ENCODE data around the gene PRPS1L1. TPM values are rescaled to one million over a fixed set of nuclear protein-coding genes. Genes with fewer than 3 reads are reported as not detected.

PRPS1L1 gene
- polyA plus RNA-seq, 3 donors, result not detected

GRCh38 chr7:18053941-18054340 is 26.3 kb upstream of the PRPS1L1 start:
- no CpG with 5 or more reads among the region's 2 CpGs for whole genome bisulfite sequencing (ENCODE audit: insufficient coverage)

GRCh38 chr7:18053177-18053928 is 25.7 kb upstream of the PRPS1L1 start:
- H3K36me3 Mint-ChIP-seq, result no peaks in the 10 kb centered on the region
- Histone ChIP-seq H3K4me3 (replicated peaks in 1 of 3; ENCODE audit: low read depth in 2 of 3, low read length in 3 of 3) (no peak overlapping the region), H3K27me3 (ENCODE audit: control insufficient read depth in 2 of 2, insufficient read depth in 2 of 2, low read length in 2 of 2) (no peaks in the 10 kb centered on the region), H3K4me1 (ENCODE audit: control insufficient read depth in 1 of 2, insufficient read depth in 2 of 2, low read length in 2 of 2) (no peaks in the 10 kb centered on the region), H3K9ac (ENCODE audit: insufficient read depth, low read length, poor library complexity, severe bottlenecking) (no peak overlapping the region), H2AFZ (ENCODE audit: insufficient read depth, low read depth, low read length, poor library complexity, severe bottlenecking) (no peak overlapping the region), H3K9me3 (replicated peaks in 1 of 2; ENCODE audit: control insufficient read depth in 1 of 2, insufficient read depth in 1 of 2, low read length in 2 of 2) (no peaks in the 10 kb centered on the region), H4K20me1 (ENCODE audit: insufficient read depth, low read length) (no peaks in the 10 kb centered on the region), H3K79me2 (ENCODE audit: insufficient read depth, low read length) (no peaks in the 10 kb centered on the region), H3K4me2 (replicated peaks; ENCODE audit: extremely low read depth, low read length, poor library complexity, severe bottlenecking) (no peak overlapping the region), H3K36me3 (replicated peaks in 1 of 2; ENCODE audit: control insufficient read depth in 1 of 2, insufficient read depth in 2 of 2, low read length in 2 of 2) (no peaks in the 10 kb centered on the region), H3K27ac (ENCODE audit: low read depth in 1 of 2, low read length in 2 of 2) (no peak overlapping the region)
- no peaks in the 10 kb centered on the region for H3K4me1 Mint-ChIP-seq
- peaks cover 0 to 2% (median 0%) of the 10 kb centered on the region in 7 donors for H3K9me3 Mint-ChIP-seq
- intact Hi-C loops (cut with micrococcal nuclease), result no loop called here
- no CpG with 5 or more reads among the region's 2 CpGs for WGBS (ENCODE audit: insufficient coverage)
- no peak for TF ChIP-seq CTCF (IDR thresholded peaks at IDR 0.05)
- DNase-seq, result no peak
- H3K4me3 Mint-ChIP-seq, result no peak overlapping the region
- no peak overlapping the region for H3K27ac Mint-ChIP-seq
- peaks cover 0 to under 1% (median 0%) of the 10 kb centered on the region in 3 donors for H3K27me3 Mint-ChIP-seq (ENCODE audit: low read depth in 3 of 3)

More at GRCh38 chr7:18053941-18054340, 26.3 kb upstream of the PRPS1L1 start:
- no peaks in the 10 kb centered on the region for H3K4me1 ChIP-seq (ENCODE audit: control insufficient read depth in 1 of 2, insufficient read depth in 2 of 2, low read length in 2 of 2)
- no peaks in the 10 kb centered on the region for H3K27me3 ChIP-seq (ENCODE audit: control insufficient read depth in 2 of 2, insufficient read depth in 2 of 2, low read length in 2 of 2)
- no peak overlapping the region for H3K4me2 ChIP-seq (replicated peaks; ENCODE audit: extremely low read depth, low read length, poor library complexity, severe bottlenecking)
- H3K9me3 Mint-ChIP-seq, result peaks cover 0 to 2% (median 0%) of the 10 kb centered on the region in 7 donors
- peaks cover 0 to 2% (median 0%) of the 10 kb centered on the region in 3 donors for H3K27me3 Mint-ChIP-seq (ENCODE audit: low read depth in 3 of 3)
- TF ChIP-seq CTCF (IDR thresholded peaks at IDR 0.05), result no peak
- H3K9ac ChIP-seq (ENCODE audit: insufficient read depth, low read length, poor library complexity, severe bottlenecking), result no peak overlapping the region
- H3K36me3 ChIP-seq (replicated peaks in 1 of 2; ENCODE audit: control insufficient read depth in 1 of 2, insufficient read depth in 2 of 2, low read length in 2 of 2), result no peaks in the 10 kb centered on the region
- intact Hi-C loops (cut with micrococcal nuclease), result no loop called here
- no peaks in the 10 kb centered on the region for H3K9me3 ChIP-seq (replicated peaks in 1 of 2; ENCODE audit: control insufficient read depth in 1 of 2, insufficient read depth in 1 of 2, low read length in 2 of 2)
- H4K20me1 ChIP-seq (ENCODE audit: insufficient read depth, low read length), result no peaks in the 10 kb centered on the region
- H2AFZ ChIP-seq (ENCODE audit: insufficient read depth, low read depth, low read length, poor library complexity, severe bottlenecking), result no peak overlapping the region
- no peaks in the 10 kb centered on the region for H3K79me2 ChIP-seq (ENCODE audit: insufficient read depth, low read length)
- H3K4me1 Mint-ChIP-seq, result no peaks in the 10 kb centered on the region
- no peak overlapping the region for H3K4me3 ChIP-seq (replicated peaks in 1 of 3; ENCODE audit: low read depth in 2 of 3, low read length in 3 of 3)
- no peak overlapping the region for H3K27ac Mint-ChIP-seq
- no peak overlapping the region for H3K4me3 Mint-ChIP-seq
- no peak for DNase-seq
- H3K36me3 Mint-ChIP-seq, result no peaks in the 10 kb centered on the region
- H3K27ac ChIP-seq (ENCODE audit: low read depth in 1 of 2, low read length in 2 of 2), result no peak overlapping the region
